K562 (cell line): ENCODE measurements around the gene LIPE.

Experiments
- ARID3A ChIP-seq: IDR thresholded peaks from 2 replicates; pipeline ENCODE4 v1.6.1; 2012; ENCODE audit warnings: low read depth, low read length, improper control_type of control experiment, borderline replicate concordance
- IRF2 ChIP-seq: sonication (generic); formaldehyde crosslinking; IDR thresholded peaks from 2 replicates; pipeline ENCODE4 v1.8.1; 2022; ENCODE audit warnings: mild to moderate bottlenecking, missing genetic modification reagents

DNA sequence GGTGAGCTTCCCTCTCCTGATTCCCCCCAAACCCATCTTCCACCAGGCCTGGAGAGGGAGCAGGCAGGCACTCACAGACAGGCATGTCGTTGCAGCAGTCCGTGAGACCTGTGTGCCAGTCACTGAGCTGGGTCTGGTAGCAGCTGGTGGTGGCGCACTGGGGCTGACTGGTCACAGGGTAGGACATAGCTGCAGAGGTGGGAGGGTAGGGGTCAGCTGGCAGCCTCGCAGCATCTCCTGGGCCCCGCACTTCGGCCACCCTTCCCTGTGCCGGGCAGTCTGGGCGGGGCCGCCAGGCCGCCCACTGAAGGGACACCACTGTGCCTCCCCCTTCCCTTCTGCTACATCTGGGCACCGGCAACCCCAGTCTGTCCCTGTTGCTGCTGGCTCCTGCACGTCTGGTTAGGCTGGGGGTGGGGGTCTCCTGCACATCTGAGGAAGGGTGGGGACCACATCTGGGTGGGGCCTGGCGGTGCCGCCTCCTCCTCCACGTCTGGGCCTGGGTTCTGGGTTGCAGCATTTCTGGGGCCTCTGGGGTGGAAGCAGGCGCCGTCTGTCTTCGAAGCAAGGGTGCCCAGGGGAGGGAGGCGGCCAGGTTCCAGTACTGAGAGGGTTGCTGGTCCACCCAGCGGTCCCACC, 38.2 kb downstream of the LIPE start:
- TF ChIP-seq IRF2 (CRISPR knock-in tag) (no peak), ARID3A (no peak)
